ENCODE results near the gene RRP7A. TPM values are rescaled to one million over a fixed set of nuclear protein-coding genes. Genes with fewer than 3 reads are reported as not detected.

The RRP7A gene
- total RNA-seq, 1 experiment from 2014 or later = 72.2 TPM

DNA sequence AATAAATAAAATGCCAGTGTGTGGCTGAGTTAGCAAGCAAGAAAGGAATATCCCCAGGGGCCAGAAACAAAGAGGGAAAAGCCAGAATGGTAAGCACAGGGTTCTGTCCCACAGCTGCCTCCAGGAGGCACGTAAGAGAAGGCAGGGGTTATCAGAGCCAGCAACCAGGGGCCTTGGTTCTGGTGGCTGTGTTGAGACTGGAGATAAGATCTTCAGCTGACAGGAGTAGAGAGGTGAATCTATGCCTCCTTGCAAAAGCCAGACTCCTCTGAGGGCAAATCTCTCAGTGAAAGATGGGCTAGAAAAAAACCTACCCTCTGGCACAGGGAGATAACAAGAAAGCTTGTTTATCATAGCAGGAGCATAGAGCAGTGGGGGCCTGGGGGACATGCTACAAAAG is 57.6 kb downstream of the RRP7A start:
- no TSS peak for BruUV-seq (replicated peaks)
- Histone ChIP-seq H3K27me3 (replicated peaks; ENCODE audit: control insufficient read depth, insufficient read depth, low read length) (no peaks in the 10 kb centered on the region), H3K9me3 (no peaks in the 10 kb centered on the region), H3K36me3 (ENCODE audit: control insufficient read depth, insufficient read depth, low read length) (no peaks in the 10 kb centered on the region), H3K4me1 (peaks cover 16% of the 10 kb centered on the region; the same call in 1 of the 2 replicates), H3K4me3 (ENCODE audit: low read depth, low read length) (no peak overlapping the region)
- intact Hi-C loops (cut with micrococcal nuclease; ENCODE audit: unreplicated experiment) = no loop called here
- peaks cover 19% of the 10 kb centered on the region for H3K4me1 Mint-ChIP-seq (ENCODE audit: low read depth, unreplicated experiment)
- ChIA-PET CTCF (interaction anchor here (0.7 kb wide), 1 partner anchor 10 kb away, joined by 3 read pairs; no protein-coding TSS in a partner anchor), POLR2A (no interaction called here)
- TF ChIP-seq, protein P1, sequence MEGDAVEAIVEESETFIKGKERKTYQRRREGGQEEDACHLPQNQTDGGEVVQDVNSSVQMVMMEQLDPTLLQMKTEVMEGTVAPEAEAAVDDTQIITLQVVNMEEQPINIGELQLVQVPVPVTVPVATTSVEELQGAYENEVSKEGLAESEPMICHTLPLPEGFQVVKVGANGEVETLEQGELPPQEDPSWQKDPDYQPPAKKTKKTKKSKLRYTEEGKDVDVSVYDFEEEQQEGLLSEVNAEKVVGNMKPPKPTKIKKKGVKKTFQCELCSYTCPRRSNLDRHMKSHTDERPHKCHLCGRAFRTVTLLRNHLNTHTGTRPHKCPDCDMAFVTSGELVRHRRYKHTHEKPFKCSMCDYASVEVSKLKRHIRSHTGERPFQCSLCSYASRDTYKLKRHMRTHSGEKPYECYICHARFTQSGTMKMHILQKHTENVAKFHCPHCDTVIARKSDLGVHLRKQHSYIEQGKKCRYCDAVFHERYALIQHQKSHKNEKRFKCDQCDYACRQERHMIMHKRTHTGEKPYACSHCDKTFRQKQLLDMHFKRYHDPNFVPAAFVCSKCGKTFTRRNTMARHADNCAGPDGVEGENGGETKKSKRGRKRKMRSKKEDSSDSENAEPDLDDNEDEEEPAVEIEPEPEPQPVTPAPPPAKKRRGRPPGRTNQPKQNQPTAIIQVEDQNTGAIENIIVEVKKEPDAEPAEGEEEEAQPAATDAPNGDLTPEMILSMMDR (IDR thresholded peaks at IDR 0.05; ENCODE audit: insufficient read depth in 1 of 2, low read depth in 1 of 2, low read length in 1 of 2, severe bottlenecking in 1 of 2, unreplicated experiment in 1 of 2) = no peak
- no peak overlapping the region for H3K27ac Mint-ChIP-seq (ENCODE audit: unreplicated experiment)
- no peaks in the 10 kb centered on the region for H3K9me3 Mint-ChIP-seq (ENCODE audit: unreplicated experiment)
- H3K4me3 Mint-ChIP-seq (ENCODE audit: unreplicated experiment) = no peak overlapping the region
- no peaks in the 10 kb centered on the region for H3K36me3 Mint-ChIP-seq (ENCODE audit: insufficient read depth, unreplicated experiment)
- H3K27me3 Mint-ChIP-seq (ENCODE audit: insufficient read depth, unreplicated experiment) = no peaks in the 10 kb centered on the region
- DNase-seq = peak in 1 of 2 experiments; percentile 44

DNA sequence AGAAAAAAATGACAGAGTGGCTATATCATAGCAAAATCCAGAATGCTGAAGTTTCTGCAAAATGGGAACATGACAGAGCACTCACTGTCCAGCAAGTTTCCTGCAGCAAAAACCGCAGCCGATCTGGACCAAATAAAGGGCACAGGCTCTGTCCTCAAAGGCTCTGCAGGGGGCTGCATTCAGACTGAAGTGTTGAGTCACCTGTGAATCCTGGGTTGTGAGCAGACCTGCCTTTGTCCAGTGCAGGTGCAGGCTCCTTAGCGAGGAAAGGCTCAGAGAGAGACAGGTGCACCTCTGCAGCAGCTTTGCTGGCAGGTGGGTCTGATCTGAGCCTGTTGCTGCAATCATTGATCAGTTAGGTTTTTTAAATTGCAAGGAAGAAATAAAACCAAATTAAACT is 58.1 kb downstream of the RRP7A start:
- TF ChIP-seq, protein P1 (IDR thresholded peaks at IDR 0.05; ENCODE audit: insufficient read depth in 1 of 2, low read depth in 1 of 2, low read length in 1 of 2, severe bottlenecking in 1 of 2, unreplicated experiment in 1 of 2) = no peak
- Mint-ChIP-seq H3K4me3 (ENCODE audit: unreplicated experiment) (no peak overlapping the region), H3K36me3 (ENCODE audit: insufficient read depth, unreplicated experiment) (no peaks in the 10 kb centered on the region), H3K27me3 (ENCODE audit: insufficient read depth, unreplicated experiment) (no peaks in the 10 kb centered on the region), H3K4me1 (ENCODE audit: low read depth, unreplicated experiment) (peaks cover 19% of the 10 kb centered on the region), H3K9me3 (ENCODE audit: unreplicated experiment) (no peaks in the 10 kb centered on the region), H3K27ac (ENCODE audit: unreplicated experiment) (no peak overlapping the region)
- no peak for DNase-seq
- POLR2A ChIA-PET = no interaction called here
- intact Hi-C loops (cut with micrococcal nuclease; ENCODE audit: unreplicated experiment) = no loop called here
- no TSS peak for BruUV-seq (replicated peaks)
- no peak overlapping the region for H3K4me3 ChIP-seq (ENCODE audit: low read depth, low read length)
- H3K4me1 ChIP-seq = peaks cover 16% of the 10 kb centered on the region; the same call in 1 of the 2 replicates
- no peaks in the 10 kb centered on the region for H3K9me3 ChIP-seq
- H3K36me3 ChIP-seq (ENCODE audit: control insufficient read depth, insufficient read depth, low read length) = no peaks in the 10 kb centered on the region
- CTCF ChIA-PET = no interaction called here
- no peaks in the 10 kb centered on the region for H3K27me3 ChIP-seq (replicated peaks; ENCODE audit: control insufficient read depth, insufficient read depth, low read length)

Other genes with a start within 250 kb of the RRP7A start
- 81.7 and 82.7 TPM in 2 replicates for gene TCF20, start 249.1 kb downstream of the RRP7A start, total RNA-seq (2022)
- not detected in 2 replicates for gene NFAM1, start 87.4 kb downstream of the RRP7A start, total RNA-seq (2022)
- gene SERHL2, start 34.2 kb upstream of the RRP7A start, total RNA-seq (2022) = 0.61 and 0.72 TPM in 2 replicates
- gene POLDIP3, start 95.1 kb upstream of the RRP7A start, total RNA-seq (2022) = 70.0 and 70.8 TPM in 2 replicates
- gene ATP5MGL, start 120.8 kb upstream of the RRP7A start, total RNA-seq (2022) = 0.79 and 0.97 TPM in 2 replicates
- 120 and 130 TPM in 2 replicates for gene CYB5R3, start 129.6 kb upstream of the RRP7A start, total RNA-seq (2022)
- 12.7 and 16.2 TPM in 2 replicates for gene A4GALT, start 201.1 kb upstream of the RRP7A start, total RNA-seq (2022)

All from Caco-2 (cell line).